Kidney (tissue), 14 donors: ENCODE results near the gene NR1H2. TPM values are rescaled to one million over a fixed set of nuclear protein-coding genes. Genes with fewer than 3 reads are reported as not detected.

Experiments
- DNase-seq, 5 donors: peaks; one replicate each; pipeline ENCODE4 v3.0.0-alpha.2; 2013 to 2020
- FAIRE-seq: peaks from 2 replicates; lab custom pipeline; 2012; peaks lifted over from hg19 to GRCh38; lab: Jason Lieb, UNC
- H3K27ac ChIP-seq, 2 donors: one replicate each; pipeline ENCODE4 v1.7.0; 2013; ENCODE audit warnings: low read depth in 2 of 2, low read length in 2 of 2, inconsistent platforms in 1 of 2
- H3K27me3 ChIP-seq: one replicate; pipeline ENCODE4 v1.7.1; 2013; ENCODE audit warnings: low read length, inconsistent platforms; ENCODE audit not compliant: control insufficient read depth, insufficient read depth
- H3K36me3 ChIP-seq, 3 donors: one replicate each; pipeline versions ENCODE4 v1.7.0 to v1.7.1; 2013; ENCODE audit warnings: low read length in 3 of 3, control low read depth in 1 of 3, inconsistent platforms in 1 of 3; ENCODE audit not compliant: insufficient read depth in 3 of 3, control insufficient read depth in 2 of 3
- H3K4me1 ChIP-seq, 3 donors: one replicate each; pipeline versions ENCODE4 v1.7.0 to v1.7.1; 2013; ENCODE audit warnings: low read length in 3 of 3, inconsistent platforms in 1 of 3, low read depth in 1 of 3; ENCODE audit not compliant: control insufficient read depth in 2 of 3, insufficient read depth in 2 of 3
- H3K4me3 ChIP-seq, 3 donors: one replicate each; pipeline versions ENCODE4 v1.7.0 to v1.8.1; 2013; ENCODE audit warnings: low read length in 3 of 3, control low read depth in 1 of 3, inconsistent platforms in 1 of 3
- H3K9ac ChIP-seq, 3 donors: one replicate each; pipeline versions ENCODE4 v1.7.0 to v1.7.1; 2013; ENCODE audit warnings: low read length in 3 of 3, control low read depth in 1 of 3, inconsistent platforms in 1 of 3
- H3K9me3 ChIP-seq, 3 donors: one replicate each; pipeline versions ENCODE4 v1.7.0 to v1.7.1; 2013; ENCODE audit warnings: low read length in 3 of 3, control low read depth in 1 of 3, inconsistent platforms in 1 of 3; ENCODE audit not compliant: control insufficient read depth in 2 of 3, insufficient read depth in 1 of 3
- intact Hi-C: fragments of 100-400 bp; cut with DNase I; formaldehyde crosslinking; loops from one replicate; pipeline ENCODE4 v1.11.1; 2022
- polyA plus RNA-seq: library from polyadenylated mRNA; stranded (reverse); fragments of 350-450 nt; fragmentation: Illumina TruSeq; extraction: RNeasy Lipid Tissue Mini Kit (QIAGEN cat#74804); gene quantifications from one replicate; pipeline ENCODE4 v1.2.3, GENCODE V29; 2014; ENCODE audit warnings: low read depth, low replicate concordance; ENCODE audit not compliant: insufficient read depth
- total RNA-seq: library from RNA; stranded (reverse); fragmentation: NEBNext Ultra II Directional; extraction: Animal tissue kit (Norgen Biotek cat#: 25700); gene quantifications from one replicate; pipeline ENCODE4 v1.2.1, GENCODE V29; 2021
- TF ChIP-seq, protein P1 (sequence below): IDR thresholded peaks from 3 replicates; pipeline ENCODE4 v1.5.1; 2012; ENCODE audit warnings: mild to moderate bottlenecking, moderate library complexity, borderline replicate concordance; ENCODE audit not compliant: insufficient read depth; ENCODE audit errors: extremely low read depth
- donor health status: control.
- donor health status: control.
- donor health status: control.
- donor health status: control.
- donor health status: control.
- donor health status: DM: yes; HTN: yes; CAD: no.
- donor health status: Normal renal cell carcinoma (clear cell type).

The NR1H2 gene
- total and polyA plus RNA-seq, 2 donors from 2014 or later: 59.7 to 80.4 TPM

DNA sequence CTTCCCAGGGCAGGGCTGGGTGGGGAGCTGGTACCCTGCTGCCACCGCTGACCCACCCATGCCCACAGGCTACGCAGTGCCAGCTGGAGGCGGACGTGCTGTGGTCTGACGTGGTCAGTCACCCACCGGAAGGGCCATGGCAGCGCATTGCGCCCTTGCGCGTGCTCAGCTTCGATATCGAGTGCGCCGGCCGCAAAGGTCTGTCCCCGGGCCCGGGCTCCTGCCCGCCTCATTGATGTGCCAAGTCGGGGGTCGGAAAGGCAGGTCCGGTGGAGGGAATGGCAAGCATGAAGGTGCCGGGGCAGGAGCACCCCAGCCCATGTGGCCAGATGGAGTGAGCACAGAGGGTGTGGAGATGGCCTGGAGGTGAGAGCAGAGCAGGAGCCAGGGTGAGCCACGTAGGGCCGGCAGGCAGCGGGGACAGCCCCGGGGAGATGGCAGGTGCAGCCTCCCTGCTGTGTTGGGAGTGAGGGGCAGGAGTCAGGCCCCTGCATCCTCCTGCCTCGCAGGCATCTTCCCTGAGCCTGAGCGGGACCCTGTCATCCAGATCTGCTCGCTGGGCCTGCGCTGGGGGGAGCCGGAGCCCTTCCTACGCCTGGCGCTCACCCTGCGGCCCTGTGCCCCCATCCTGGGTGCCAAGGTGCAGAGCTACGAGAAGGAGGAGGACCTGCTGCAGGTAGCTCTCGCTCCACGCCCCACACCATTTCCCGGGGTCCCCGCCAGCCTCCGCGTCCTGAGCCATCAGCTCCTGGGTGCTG lies 26.5 kb downstream of the NR1H2 start:
- Histone ChIP-seq H3K36me3 (no peaks in the 10 kb centered on the region), H3K4me3 (no peak overlapping the region), H3K9me3 (no peaks in the 10 kb centered on the region), H3K9ac (no peak overlapping the region), H3K27me3 (no peaks in the 10 kb centered on the region), H3K27ac (no peak overlapping the region), H3K4me1 (no peaks in the 10 kb centered on the region)
- no peak for FAIRE-seq
- intact Hi-C loops: no loop called here
- no peak for DNase-seq
- TF ChIP-seq, protein P1, sequence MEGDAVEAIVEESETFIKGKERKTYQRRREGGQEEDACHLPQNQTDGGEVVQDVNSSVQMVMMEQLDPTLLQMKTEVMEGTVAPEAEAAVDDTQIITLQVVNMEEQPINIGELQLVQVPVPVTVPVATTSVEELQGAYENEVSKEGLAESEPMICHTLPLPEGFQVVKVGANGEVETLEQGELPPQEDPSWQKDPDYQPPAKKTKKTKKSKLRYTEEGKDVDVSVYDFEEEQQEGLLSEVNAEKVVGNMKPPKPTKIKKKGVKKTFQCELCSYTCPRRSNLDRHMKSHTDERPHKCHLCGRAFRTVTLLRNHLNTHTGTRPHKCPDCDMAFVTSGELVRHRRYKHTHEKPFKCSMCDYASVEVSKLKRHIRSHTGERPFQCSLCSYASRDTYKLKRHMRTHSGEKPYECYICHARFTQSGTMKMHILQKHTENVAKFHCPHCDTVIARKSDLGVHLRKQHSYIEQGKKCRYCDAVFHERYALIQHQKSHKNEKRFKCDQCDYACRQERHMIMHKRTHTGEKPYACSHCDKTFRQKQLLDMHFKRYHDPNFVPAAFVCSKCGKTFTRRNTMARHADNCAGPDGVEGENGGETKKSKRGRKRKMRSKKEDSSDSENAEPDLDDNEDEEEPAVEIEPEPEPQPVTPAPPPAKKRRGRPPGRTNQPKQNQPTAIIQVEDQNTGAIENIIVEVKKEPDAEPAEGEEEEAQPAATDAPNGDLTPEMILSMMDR: no peak

DNA sequence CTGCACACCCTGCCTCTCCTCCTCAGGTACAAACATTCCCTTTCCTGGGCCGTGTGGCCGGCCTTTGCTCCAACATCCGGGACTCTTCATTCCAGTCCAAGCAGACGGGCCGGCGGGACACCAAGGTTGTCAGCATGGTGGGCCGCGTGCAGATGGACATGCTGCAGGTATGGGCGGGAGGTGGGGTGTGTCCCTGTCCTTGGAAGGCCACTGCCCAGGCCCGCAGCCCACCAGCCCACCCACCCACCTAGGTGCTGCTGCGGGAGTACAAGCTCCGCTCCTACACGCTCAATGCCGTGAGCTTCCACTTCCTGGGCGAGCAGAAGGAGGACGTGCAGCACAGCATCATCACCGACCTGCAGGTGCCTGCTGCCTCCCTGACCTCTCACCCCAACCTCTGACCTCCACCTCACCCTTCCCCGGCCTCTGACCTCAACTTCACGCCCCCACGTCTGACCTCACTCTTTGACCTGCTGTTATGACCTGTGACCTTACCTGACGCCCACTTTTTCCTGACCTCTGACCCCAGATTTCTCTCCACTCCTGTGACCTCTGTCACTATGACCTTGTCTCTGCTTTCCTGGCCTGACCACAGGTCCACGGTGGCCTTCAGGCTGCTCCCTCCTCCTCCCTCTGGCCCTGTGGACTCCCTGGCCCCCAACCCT lies 30.0 kb downstream of the NR1H2 start:
- peak in 1 of 5 donors; percentile 43 for DNase-seq
- Histone ChIP-seq H3K27me3 (no peaks in the 10 kb centered on the region), H3K9ac (no peak overlapping the region), H3K27ac (no peak overlapping the region), H3K4me3 (no peak overlapping the region), H3K36me3 (no peaks in the 10 kb centered on the region), H3K9me3 (no peaks in the 10 kb centered on the region), H3K4me1 (no peaks in the 10 kb centered on the region)
- no peak for FAIRE-seq
- TF ChIP-seq, protein P1: no peak
- intact Hi-C loops: no loop called here

DNA sequence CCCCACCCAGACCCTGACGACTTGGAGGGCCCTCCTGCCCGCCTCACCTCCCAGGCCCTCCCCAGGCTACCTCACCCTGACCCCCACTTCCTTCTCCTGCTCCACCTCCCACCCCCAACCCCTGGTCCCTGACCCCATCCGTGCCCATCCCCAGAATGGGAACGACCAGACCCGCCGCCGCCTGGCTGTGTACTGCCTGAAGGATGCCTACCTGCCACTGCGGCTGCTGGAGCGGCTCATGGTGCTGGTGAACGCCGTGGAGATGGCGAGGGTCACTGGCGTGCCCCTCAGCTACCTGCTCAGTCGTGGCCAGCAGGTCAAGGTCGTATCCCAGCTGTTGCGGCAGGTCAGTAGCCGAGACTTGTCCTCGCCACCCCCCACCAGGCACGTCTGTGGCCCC lies 30.6 kb downstream of the NR1H2 start:
- FAIRE-seq (no peak), DNase-seq (peak in 1 of 5 donors; percentile 40)
- no peak overlapping the region for H3K9ac ChIP-seq
- H3K4me3 ChIP-seq: no peak overlapping the region
- H3K9me3 ChIP-seq: no peaks in the 10 kb centered on the region
- H3K4me1 ChIP-seq: no peaks in the 10 kb centered on the region
- no peak overlapping the region for H3K27ac ChIP-seq
- H3K27me3 ChIP-seq: no peaks in the 10 kb centered on the region
- TF ChIP-seq, protein P1: no peak
- H3K36me3 ChIP-seq: no peaks in the 10 kb centered on the region
- intact Hi-C loops: no loop called here
